Measurements from ENCODE around the gene GABPB2. TPM values are rescaled to one million over a fixed set of nuclear protein-coding genes. Genes with fewer than 3 reads are reported as not detected.

Gene GABPB2
- total and polyA plus RNA-seq, 4 donors = 0.94 to 13.3 (median 4.4) TPM

- H3K27ac ChIP-seq (ENCODE audit: low read depth in 1 of 2, low read length in 2 of 2) = peak overlapping the region in 1 of 2 donors; percentile 74
- H3K9ac ChIP-seq (ENCODE audit: low read depth in 1 of 2, low read length in 2 of 2) = peak overlapping the region; percentile 70 to 90
- TF ChIP-seq ZBTB33 (IDR thresholded peaks at IDR 0.05) (no peak), MAX (IDR thresholded peaks at IDR 0.05) (no peak), EGR1 (IDR thresholded peaks at IDR 0.05; ENCODE audit: low read depth in 2 of 2) (no peak)
- H3K27me3 ChIP-seq (ENCODE audit: control insufficient read depth in 4 of 4, insufficient read depth in 4 of 4, low read length in 3 of 4) = no peaks in the 10 kb centered on the region
- no peaks in the 10 kb centered on the region for H3K9me3 ChIP-seq (ENCODE audit: control insufficient read depth in 4 of 4, low read length in 3 of 4)
- WGBS = 7% methylated on average over 15 of the region's 15 CpGs
- no peak for DNase-seq (ENCODE audit: low spot score)
- peaks cover 3 to 31% (median 22%) of the 10 kb centered on the region in 4 donors for H3K4me1 ChIP-seq (ENCODE audit: control insufficient read depth in 4 of 4, insufficient read depth in 4 of 4, low read length in 3 of 4)
- H3K4me3 ChIP-seq (ENCODE audit: low read depth in 1 of 3, low read length in 3 of 3) = peak overlapping the region; percentile 56 to 99 (median 88)
- H3K36me3 ChIP-seq (ENCODE audit: control insufficient read depth in 4 of 4, insufficient read depth in 3 of 4, low read depth in 1 of 4, low read length in 3 of 4) = peaks cover 0 to 22% (median 3%) of the 10 kb centered on the region in 4 donors
These were observed 96.0 kb downstream of the GABPB2 start for GRCh38 chr1:151166505-151166956.

GRCh38 chr1:151167116-151167515, 96.6 kb downstream of the GABPB2 start:
- no peak overlapping the region for H3K9ac ChIP-seq (ENCODE audit: low read depth in 1 of 2, low read length in 2 of 2)
- peak overlapping the region in 1 of 3 donors; percentile 56 for H3K4me3 ChIP-seq (ENCODE audit: low read depth in 1 of 3, low read length in 3 of 3)
- WGBS = 91% methylated on average over 6 of the region's 6 CpGs

GRCh38 chr1:151171190-151171589, 100.6 kb downstream of the GABPB2 start:
- H3K9ac ChIP-seq (ENCODE audit: low read depth in 1 of 2, low read length in 2 of 2) = no peak overlapping the region
- no peak for DNase-seq (ENCODE audit: low spot score)
- H3K4me1 ChIP-seq (ENCODE audit: control insufficient read depth in 4 of 4, insufficient read depth in 4 of 4, low read length in 3 of 4) = peaks cover 3 to 11% (median 9%) of the 10 kb centered on the region in 4 donors
- H3K9me3 ChIP-seq (ENCODE audit: control insufficient read depth in 4 of 4, low read length in 3 of 4) = no peaks in the 10 kb centered on the region
- TF ChIP-seq RXRA (IDR thresholded peaks at IDR 0.05) (no peak), CTCF (IDR thresholded peaks at IDR 0.05; ENCODE audit: low read depth, low read length, missing input control) (no peak), HNF4A (conservative IDR thresholded peaks at IDR 0.05) (no peak), ZBTB33 (IDR thresholded peaks at IDR 0.05) (no peak), HNF4G (IDR thresholded peaks at IDR 0.05) (no peak), SP1 (IDR thresholded peaks at IDR 0.05) (no peak), JUND (IDR thresholded peaks at IDR 0.05) (no peak), FOXA2 (IDR thresholded peaks at IDR 0.05) (no peak), RAD21 (IDR thresholded peaks at IDR 0.05) (no peak), ATF3 (IDR thresholded peaks at IDR 0.05) (no peak), YY1 (IDR thresholded peaks at IDR 0.05) (no peak)
- H3K27ac ChIP-seq (ENCODE audit: low read depth in 1 of 2, low read length in 2 of 2) = no peak overlapping the region
- no peak overlapping the region for H3K4me3 ChIP-seq (ENCODE audit: low read depth in 1 of 3, low read length in 3 of 3)
- no peaks in the 10 kb centered on the region for H3K27me3 ChIP-seq (ENCODE audit: control insufficient read depth in 4 of 4, insufficient read depth in 4 of 4, low read length in 3 of 4)
- WGBS = 96% methylated on average over 5 of the region's 5 CpGs
- H3K36me3 ChIP-seq (ENCODE audit: control insufficient read depth in 4 of 4, insufficient read depth in 3 of 4, low read depth in 1 of 4, low read length in 3 of 4) = peaks cover 0 to 38% (median 11%) of the 10 kb centered on the region in 4 donors

More at GRCh38 chr1:151167116-151167515, 96.6 kb downstream of the GABPB2 start:
- no peaks in the 10 kb centered on the region for H3K9me3 ChIP-seq (ENCODE audit: control insufficient read depth in 4 of 4, low read length in 3 of 4)
- peaks cover 0 to 20% (median 0%) of the 10 kb centered on the region in 4 donors for H3K36me3 ChIP-seq (ENCODE audit: control insufficient read depth in 4 of 4, insufficient read depth in 3 of 4, low read depth in 1 of 4, low read length in 3 of 4)
- no peak for DNase-seq (ENCODE audit: low spot score)
- peaks cover 3 to 31% (median 22%) of the 10 kb centered on the region in 4 donors for H3K4me1 ChIP-seq (ENCODE audit: control insufficient read depth in 4 of 4, insufficient read depth in 4 of 4, low read length in 3 of 4)
- TF ChIP-seq ATF3 (IDR thresholded peaks at IDR 0.05) (no peak), RAD21 (IDR thresholded peaks at IDR 0.05) (no peak), HNF4G (IDR thresholded peaks at IDR 0.05) (no peak)
- no peaks in the 10 kb centered on the region for H3K27me3 ChIP-seq (ENCODE audit: control insufficient read depth in 4 of 4, insufficient read depth in 4 of 4, low read length in 3 of 4)
- no peak overlapping the region for H3K27ac ChIP-seq (ENCODE audit: low read depth in 1 of 2, low read length in 2 of 2)

Data from liver (tissue), 9 donors.